Breast epithelium (tissue), 4 donors: ENCODE results near the gene ZFYVE16. TPM values are rescaled to one million over a fixed set of nuclear protein-coding genes. Genes with fewer than 3 reads are reported as not detected.
"Not testable (repeated sequence)": the region's sequence is repeated elsewhere in the genome, so short reads cannot be mapped to it uniquely, and the experiment has no call there.

Experiments used
- DNase-seq, 2 donors: peaks; one replicate each; pipeline ENCODE4 v3.0.0-alpha.2; 2019; ENCODE audit warnings: low spot score in 2 of 2
- H3K27ac ChIP-seq, 2 donors: fragments of 200-600 bp; sonication (generic) in 1 of 2; one replicate each; pipeline ENCODE4 v1.5.1; 2016 to 2019; ENCODE audit warnings: mild to moderate bottlenecking in 1 of 2
- H3K27me3 ChIP-seq, 2 donors: fragments of 200-600 bp; sonication (generic) in 1 of 2; one replicate each; pipeline versions ENCODE4 v1.5.1 to v1.6.0; 2017 to 2019; ENCODE audit warnings: control low read depth in 1 of 2, mild to moderate bottlenecking in 1 of 2
- H3K36me3 ChIP-seq: fragments of 200-600 bp; one replicate; pipeline ENCODE4 v1.5.1; 2019
- H3K4me1 ChIP-seq, 2 donors: fragments of 200-600 bp; sonication (generic); one replicate each; pipeline ENCODE4 v1.5.1; 2016 to 2019; ENCODE audit warnings: control low read depth in 1 of 2
- H3K4me3 ChIP-seq, 3 donors: fragments of 200-600 bp; sonication (generic); 1 replicate in 2 of 3; 2 replicates in 1 of 3; pipeline ENCODE4 v1.5.1; 2016 to 2019; ENCODE audit warnings: mild to moderate bottlenecking in 3 of 3, moderate library complexity in 2 of 3
- H3K9me3 ChIP-seq, 2 donors: fragments of 200-600 bp; sonication (generic) in 1 of 2; one replicate each; pipeline ENCODE4 v1.5.1; 2016 to 2019; ENCODE audit warnings: control low read depth in 1 of 2
- POLR2A ChIP-seq: fragments of 450-650 bp; IDR thresholded peaks from one replicate; pipeline ENCODE4 v1.6.1; 2016; ENCODE audit warnings: antibody characterized with exemption, mild to moderate bottlenecking, moderate library complexity
- POLR2AphosphoS5 ChIP-seq, 3 donors: sonication (generic); formaldehyde crosslinking; IDR thresholded peaks; one replicate each; pipeline ENCODE4 v1.6.1; 2017; ENCODE audit warnings: antibody characterized with exemption in 3 of 3
- intact Hi-C: fragments of 100-400 bp; cut with DNase I; formaldehyde crosslinking; loops from one replicate; pipeline ENCODE4 v1.15.1; 2023; ENCODE audit warnings: low total_unique reads
- total RNA-seq, 3 donors: library from RNA; depleted of rRNA; stranded (reverse); fragments of >200 nt; gene quantifications; one replicate each; pipeline ENCODE4 v1.1.0, GENCODE V29; 2016
- TF ChIP-seq, protein P1 (sequence below), 3 donors: fragments of 450-650 bp; IDR thresholded peaks; one replicate each; pipeline ENCODE4 v1.5.1; 2016 to 2017; ENCODE audit warnings: antibody characterized with exemption in 3 of 3, mild to moderate bottlenecking in 3 of 3, moderate library complexity in 3 of 3

The ZFYVE16 gene
- total RNA-seq, 3 donors from 2014 or later = 28.0 to 61.9 (median 50.5) TPM

DNA sequence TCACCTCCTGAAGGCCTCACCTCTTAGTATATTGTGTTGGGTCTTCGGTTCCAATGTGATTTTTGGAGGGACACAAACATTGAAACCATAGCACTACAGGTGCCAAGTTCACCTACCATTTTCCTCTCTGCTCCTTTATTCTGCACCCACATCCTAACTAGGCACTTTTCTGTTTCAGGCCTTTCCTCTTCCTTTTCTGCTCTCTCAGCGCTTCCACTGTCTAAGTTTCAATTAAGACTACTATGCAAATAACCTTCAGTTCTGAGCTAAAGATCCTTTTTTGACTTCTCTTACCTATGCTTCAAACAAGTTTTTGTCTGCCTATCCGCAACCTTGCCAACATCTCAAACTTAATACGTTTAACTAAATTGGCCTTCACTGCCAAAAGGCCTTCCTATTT lies 25.4 kb upstream of the ZFYVE16 start:
- TF ChIP-seq, protein P1, sequence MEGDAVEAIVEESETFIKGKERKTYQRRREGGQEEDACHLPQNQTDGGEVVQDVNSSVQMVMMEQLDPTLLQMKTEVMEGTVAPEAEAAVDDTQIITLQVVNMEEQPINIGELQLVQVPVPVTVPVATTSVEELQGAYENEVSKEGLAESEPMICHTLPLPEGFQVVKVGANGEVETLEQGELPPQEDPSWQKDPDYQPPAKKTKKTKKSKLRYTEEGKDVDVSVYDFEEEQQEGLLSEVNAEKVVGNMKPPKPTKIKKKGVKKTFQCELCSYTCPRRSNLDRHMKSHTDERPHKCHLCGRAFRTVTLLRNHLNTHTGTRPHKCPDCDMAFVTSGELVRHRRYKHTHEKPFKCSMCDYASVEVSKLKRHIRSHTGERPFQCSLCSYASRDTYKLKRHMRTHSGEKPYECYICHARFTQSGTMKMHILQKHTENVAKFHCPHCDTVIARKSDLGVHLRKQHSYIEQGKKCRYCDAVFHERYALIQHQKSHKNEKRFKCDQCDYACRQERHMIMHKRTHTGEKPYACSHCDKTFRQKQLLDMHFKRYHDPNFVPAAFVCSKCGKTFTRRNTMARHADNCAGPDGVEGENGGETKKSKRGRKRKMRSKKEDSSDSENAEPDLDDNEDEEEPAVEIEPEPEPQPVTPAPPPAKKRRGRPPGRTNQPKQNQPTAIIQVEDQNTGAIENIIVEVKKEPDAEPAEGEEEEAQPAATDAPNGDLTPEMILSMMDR (IDR thresholded peaks at IDR 0.05) = no peak
- TF ChIP-seq POLR2AphosphoS5 (IDR thresholded peaks at IDR 0.05) (no peak), POLR2A (no peak)
- intact Hi-C loops = no loop called here
- DNase-seq = no peak
- no peaks in the 10 kb centered on the region for H3K36me3 ChIP-seq
- no peak overlapping the region for H3K27ac ChIP-seq
- no peaks in the 10 kb centered on the region for H3K4me1 ChIP-seq
- H3K27me3 ChIP-seq = no peaks in the 10 kb centered on the region
- no peaks in the 10 kb centered on the region for H3K9me3 ChIP-seq
- no peak overlapping the region for H3K4me3 ChIP-seq

DNA sequence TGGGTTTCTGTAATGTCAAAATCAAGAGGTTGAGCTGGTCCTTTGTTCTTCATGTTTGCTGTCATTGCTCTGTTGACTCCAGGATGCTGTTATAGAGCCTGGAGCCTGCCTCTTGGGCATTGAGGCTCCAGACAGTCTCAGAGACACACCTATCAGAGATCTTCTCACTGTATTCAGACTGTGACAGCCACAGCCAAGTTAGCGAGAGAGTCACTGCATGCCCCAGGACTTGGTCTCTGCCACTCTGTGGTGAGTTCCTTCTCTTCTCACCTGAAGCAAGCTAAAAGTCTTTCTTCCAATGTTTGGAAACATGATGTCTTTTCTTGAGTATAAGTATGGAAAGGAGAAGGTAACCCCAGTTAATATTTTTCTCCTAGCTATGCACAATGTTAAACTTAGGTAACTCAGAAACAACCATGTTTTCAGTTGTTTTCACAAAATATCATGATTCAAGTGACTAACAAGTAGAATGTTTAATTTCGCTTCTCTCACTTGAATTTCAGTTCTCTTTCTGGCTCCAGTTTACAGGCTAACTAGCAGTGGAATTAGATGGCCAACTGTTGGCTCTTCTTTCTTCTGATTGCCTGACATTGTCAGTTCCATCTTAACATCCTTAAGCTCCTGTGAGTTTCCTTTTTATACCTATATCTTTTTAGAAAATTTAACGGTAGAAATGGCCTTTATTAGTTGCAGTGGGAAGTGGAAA lies 20.6 kb upstream of the ZFYVE16 start:
- intact Hi-C loops = no loop called here
- Histone ChIP-seq H3K4me1 (no peaks in the 10 kb centered on the region), H3K36me3 (no peaks in the 10 kb centered on the region), H3K9me3 (peaks cover 0 to under 1% of the 10 kb centered on the region in 2 donors), H3K27ac (no peak overlapping the region), H3K4me3 (no peak overlapping the region), H3K27me3 (no peaks in the 10 kb centered on the region)
- TF ChIP-seq, protein P1 (IDR thresholded peaks at IDR 0.05) = no peak
- TF ChIP-seq POLR2A (no peak), POLR2AphosphoS5 (IDR thresholded peaks at IDR 0.05) (no peak)
- no peak for DNase-seq

DNA sequence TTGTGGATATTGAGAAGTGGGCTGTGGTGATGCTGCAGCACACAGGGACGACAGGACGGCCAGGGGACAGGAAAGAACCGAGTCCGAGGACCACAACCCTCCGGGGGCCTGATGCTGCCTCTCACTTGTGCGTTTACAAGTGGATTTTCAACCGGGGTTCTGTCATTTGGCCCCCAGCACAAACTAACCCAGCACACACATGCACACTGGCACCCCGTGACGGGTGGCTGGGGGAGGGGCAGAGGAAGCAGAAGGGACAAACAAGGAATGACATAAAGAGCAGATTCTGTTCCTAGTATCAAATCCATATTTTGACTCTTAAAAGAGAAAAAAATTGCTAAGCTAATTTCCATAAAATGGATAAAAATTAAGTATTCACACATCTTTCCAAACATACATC lies 18.3 kb upstream of the ZFYVE16 start:
- DNase-seq = no peak
- TF ChIP-seq POLR2A (no peak), POLR2AphosphoS5 (IDR thresholded peaks at IDR 0.05) (no peak)
- TF ChIP-seq, protein P1 (IDR thresholded peaks at IDR 0.05) = no peak
- intact Hi-C loops = no loop called here
- Histone ChIP-seq H3K36me3 (no peaks in the 10 kb centered on the region), H3K4me3 (peak overlapping the region in 1 of 3 donors; percentile 11), H3K27ac (no peak overlapping the region), H3K9me3 (peaks cover 0 to 3% of the 10 kb centered on the region in 2 donors), H3K27me3 (no peaks in the 10 kb centered on the region), H3K4me1 (no peaks in the 10 kb centered on the region)

DNA sequence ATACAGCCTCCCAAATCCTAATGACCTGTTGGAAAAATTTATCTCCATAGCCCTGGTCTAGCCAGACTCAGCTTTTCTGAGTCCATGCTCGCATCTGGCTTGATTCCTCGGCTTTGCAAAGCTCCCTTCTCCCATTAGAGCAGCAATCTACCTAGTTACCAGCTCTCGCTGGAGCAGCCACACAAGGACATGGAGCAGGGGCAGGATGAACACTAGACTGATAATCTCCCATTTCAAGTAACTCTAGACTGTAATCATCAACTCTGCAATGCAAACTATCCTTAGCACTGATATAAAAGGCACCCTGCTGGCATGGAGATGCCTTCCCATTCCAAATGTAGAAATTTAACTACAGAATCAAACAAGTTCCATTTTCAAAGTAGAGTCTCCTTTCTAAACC lies 17.5 kb upstream of the ZFYVE16 start:
- intact Hi-C loops = not testable (repeated sequence)

DNA sequence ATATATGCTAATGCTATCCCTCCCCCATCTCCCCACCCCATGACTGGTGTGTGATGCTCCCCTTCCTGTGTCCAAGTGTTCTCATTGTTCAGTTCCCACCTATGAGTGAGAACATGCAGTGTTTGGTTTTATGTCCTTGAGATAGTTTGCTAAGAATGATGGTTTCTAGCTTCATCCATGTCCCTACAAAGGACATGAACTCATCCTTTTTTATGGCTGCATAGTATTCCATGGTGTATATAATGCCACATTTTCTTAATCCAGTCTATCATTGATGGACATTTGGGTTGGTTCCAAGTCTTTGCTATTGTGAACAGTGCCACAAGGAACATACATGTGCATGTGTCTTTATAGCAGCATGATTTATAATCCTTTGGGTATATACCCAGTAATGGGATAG lies 16.6 kb upstream of the ZFYVE16 start:
- H3K4me3 ChIP-seq, H3K4me1 ChIP-seq, H3K36me3 ChIP-seq, H3K27me3 ChIP-seq, H3K27ac ChIP-seq, DNase-seq, intact Hi-C loops, H3K9me3 ChIP-seq: not testable (repeated sequence)

More for the DNA sequence above, 17.5 kb upstream of the ZFYVE16 start:
- not testable (repeated sequence) for H3K4me3 ChIP-seq, DNase-seq, H3K27ac ChIP-seq, H3K27me3 ChIP-seq, H3K9me3 ChIP-seq, H3K36me3 ChIP-seq, H3K4me1 ChIP-seq

DNA sequence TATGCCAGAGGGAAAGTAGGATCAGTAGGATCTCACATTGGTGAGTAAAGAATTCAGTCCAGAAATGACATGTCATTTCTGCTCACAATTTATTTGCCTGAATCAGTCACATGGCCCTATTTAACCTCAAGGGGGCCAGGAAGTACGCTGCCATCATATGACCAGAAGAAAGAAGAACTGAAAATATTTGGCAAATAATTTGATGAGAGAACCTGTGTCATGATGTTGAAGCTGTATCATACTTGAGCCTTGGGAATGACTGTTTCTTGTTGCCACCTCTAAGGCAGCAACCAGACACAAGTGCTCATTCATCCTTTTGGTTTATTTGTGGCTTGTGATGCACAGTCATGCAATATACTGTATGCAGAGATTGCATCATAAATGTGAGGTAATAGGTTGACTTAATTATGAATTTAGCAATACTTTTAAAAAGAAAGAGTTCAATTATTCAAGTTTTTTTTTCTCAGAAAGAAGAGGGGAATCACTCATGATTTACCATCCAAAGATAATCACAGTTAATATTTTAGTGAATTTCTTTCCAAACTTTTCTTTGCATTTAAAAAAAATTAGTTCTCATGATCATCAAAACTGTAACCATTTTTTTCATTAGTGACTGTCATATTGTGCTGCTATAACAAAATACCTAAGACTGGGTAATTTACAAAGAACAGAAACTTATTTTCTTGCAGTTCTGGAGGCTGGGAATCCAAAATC lies 8.2 kb upstream of the ZFYVE16 start:
- no peak for DNase-seq
- no peaks in the 10 kb centered on the region for H3K4me1 ChIP-seq
- H3K27ac ChIP-seq = no peak overlapping the region
- H3K36me3 ChIP-seq = no peaks in the 10 kb centered on the region
- intact Hi-C loops = no loop called here
- no peaks in the 10 kb centered on the region for H3K9me3 ChIP-seq
- H3K27me3 ChIP-seq = no peaks in the 10 kb centered on the region
- no peak overlapping the region for H3K4me3 ChIP-seq
- TF ChIP-seq POLR2A (no peak), POLR2AphosphoS5 (IDR thresholded peaks at IDR 0.05) (no peak)
- TF ChIP-seq, protein P1 (IDR thresholded peaks at IDR 0.05) = no peak

DNA sequence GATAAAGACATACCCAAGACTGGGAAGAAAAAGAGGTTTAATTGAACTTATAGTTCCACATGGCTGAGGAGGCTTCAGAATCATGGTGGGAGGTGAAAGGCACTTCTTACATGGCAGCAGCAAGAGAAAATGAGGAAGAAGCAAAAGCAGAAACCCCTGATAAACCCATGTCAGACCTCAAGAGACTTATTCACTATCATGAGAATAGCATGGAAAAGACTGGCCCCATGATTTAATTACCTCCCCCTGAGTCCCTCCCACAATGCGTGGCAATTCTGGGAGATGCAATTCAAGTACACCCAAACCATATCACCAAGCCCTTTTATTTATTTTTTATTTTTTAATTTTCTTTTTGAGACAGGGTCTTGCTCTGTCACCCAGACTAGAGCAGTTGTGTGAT lies 7.5 kb upstream of the ZFYVE16 start:
- H3K4me3 ChIP-seq, H3K4me1 ChIP-seq, H3K9me3 ChIP-seq, H3K36me3 ChIP-seq, H3K27ac ChIP-seq, DNase-seq, intact Hi-C loops, H3K27me3 ChIP-seq: not testable (repeated sequence)
